IMR-90 (cell line): Measurements from ENCODE around the gene ARMH4. TPM values are rescaled to one million over a fixed set of nuclear protein-coding genes. Genes with fewer than 3 reads are reported as not detected.

Experiments used
- ATAC-seq: fragments of 200-7000 bp; cut with Tn5 transposase; 2 replicates; pipeline ENCODE4 v1.9.1; 2020; ENCODE audit warnings: low read depth, mild to moderate bottlenecking, moderate library complexity
- BruUV-seq: library from RNA; stranded (reverse); fragments of 400-500 nt; replicated peaks from 2 replicates; lab custom pipeline; 2021; lab: Mats Ljungman, UMichigan
- CTCF ChIA-PET: fragments of 300-600 bp; formaldehyde crosslinking; extraction: SDS; loops from one replicate; lab custom pipeline; 2021; ENCODE audit warnings: antibody characterized with exemption; lab: Yijun Ruan, JAX
- POLR2A ChIA-PET: fragments of 300-600 bp; sonication (Branson Sonifier 250); formaldehyde crosslinking; loops from one replicate; lab custom pipeline; 2022; ENCODE audit warnings: antibody characterized with exemption; ENCODE audit not compliant: unreplicated experiment; lab: Charles Lee
- DNase-seq: peaks from one replicate; pipeline ENCODE4 v3.0.0; 2013
- H2AFZ ChIP-seq: replicated peaks from 2 replicates; pipeline ENCODE3; 2013; ENCODE audit warnings: low read length, mild to moderate bottlenecking; ENCODE audit not compliant: poor library complexity
- H2AK5ac ChIP-seq: 2 replicates; pipeline ENCODE4 v1.6.1; 2013; ENCODE audit warnings: low read depth, low read length, inconsistent platforms
- H2AK9ac ChIP-seq: replicated peaks from 2 replicates; pipeline ENCODE3; 2013; ENCODE audit warnings: mild to moderate bottlenecking, low read depth, low read length, moderate library complexity; ENCODE audit not compliant: poor library complexity
- H2BK120ac ChIP-seq: 2 replicates; pipeline ENCODE4 v1.6.1; 2013; ENCODE audit warnings: low read depth, low read length, inconsistent platforms
- H2BK15ac ChIP-seq: 3 replicates; pipeline ENCODE4 v1.6.1; 2013; ENCODE audit warnings: low read depth, low read length, inconsistent platforms
- H2BK20ac ChIP-seq: 2 replicates; pipeline ENCODE4 v1.6.1; 2013; ENCODE audit warnings: low read depth, mild to moderate bottlenecking, inconsistent platforms, low read length, moderate library complexity
- H2BK5ac ChIP-seq: 2 replicates; pipeline ENCODE4 v1.6.1; 2013; ENCODE audit warnings: mild to moderate bottlenecking, low read depth, low read length, inconsistent platforms; ENCODE audit not compliant: poor library complexity, severe bottlenecking
- H3K14ac ChIP-seq: replicated peaks from 2 replicates; pipeline ENCODE4 v1.6.1; 2013; ENCODE audit warnings: low read depth, low read length, inconsistent platforms
- H3K18ac ChIP-seq: 2 replicates; pipeline ENCODE4 v1.6.1; 2013; ENCODE audit warnings: low read depth, low read length, control low read depth
- H3K23ac ChIP-seq: 2 replicates; pipeline ENCODE4 v1.6.1; 2013; ENCODE audit warnings: low read depth, low read length, inconsistent platforms
- H3K27ac ChIP-seq: 2 replicates; pipeline ENCODE4 v1.5.1; 2013; ENCODE audit warnings: mild to moderate bottlenecking, control low read depth, low read length; ENCODE audit not compliant: insufficient read depth
- H3K27me3 ChIP-seq: 2 replicates; pipeline ENCODE4 v1.6.1; 2013; ENCODE audit warnings: low read length; ENCODE audit not compliant: control insufficient read depth, insufficient read depth
- H3K36me3 ChIP-seq: 2 replicates; pipeline ENCODE4 v1.6.1; 2013; ENCODE audit warnings: low read length, mixed read lengths; ENCODE audit not compliant: control insufficient read depth, insufficient read depth
- H3K4ac ChIP-seq: 2 replicates; pipeline ENCODE4 v1.6.1; 2013; ENCODE audit warnings: low read depth, low read length, inconsistent platforms
- H3K4me1 ChIP-seq: 2 replicates; pipeline ENCODE4 v1.6.1; 2013; ENCODE audit warnings: low read length, mixed read lengths; ENCODE audit not compliant: control insufficient read depth, insufficient read depth
- H3K4me2 ChIP-seq: 2 replicates; pipeline ENCODE4 v1.6.1; 2013; ENCODE audit warnings: low read depth, mild to moderate bottlenecking, control low read depth, low read length, moderate library complexity
- H3K4me3 ChIP-seq: 2 replicates; pipeline ENCODE4 v1.5.1; 2013; ENCODE audit warnings: low read depth, mild to moderate bottlenecking, control low read depth, low read length, moderate library complexity; ENCODE audit not compliant: insufficient read depth
- H3K56ac ChIP-seq: 2 replicates; pipeline ENCODE4 v1.6.1; 2013; ENCODE audit warnings: low read length, inconsistent platforms; ENCODE audit not compliant: insufficient read depth; ENCODE audit errors: extremely low read depth
- H3K79me1 ChIP-seq, 2 experiments: 2 replicates each; pipeline ENCODE4 v1.6.1; 2013; ENCODE audit warnings: low read length in 2 of 2, inconsistent platforms in 1 of 2, low read depth in 1 of 2
- H3K9ac ChIP-seq: 2 replicates; pipeline ENCODE4 v1.6.1; 2013; ENCODE audit warnings: low read depth, low read length, control low read depth
- H3K9me1 ChIP-seq: 2 replicates; pipeline ENCODE4 v1.6.1; 2013; ENCODE audit warnings: low read length, inconsistent platforms; ENCODE audit not compliant: insufficient read depth
- H3K9me3 ChIP-seq: 2 replicates; pipeline ENCODE4 v1.6.1; 2013; ENCODE audit warnings: low read length; ENCODE audit not compliant: control insufficient read depth, insufficient read depth
- H4K20me1 ChIP-seq: 2 replicates; pipeline ENCODE4 v1.6.1; 2013; ENCODE audit warnings: low read length, inconsistent platforms; ENCODE audit not compliant: insufficient read depth
- H4K5ac ChIP-seq: 2 replicates; pipeline ENCODE4 v1.6.1; 2013; ENCODE audit warnings: mild to moderate bottlenecking, low read depth, low read length, control low read depth
- H4K8ac ChIP-seq, 2 experiments: 2 replicates each; pipeline ENCODE4 v1.6.1; 2013; ENCODE audit warnings: low read depth in 2 of 2, low read length in 2 of 2, control low read depth in 1 of 2, inconsistent platforms in 1 of 2
- H4K91ac ChIP-seq: 2 replicates; pipeline ENCODE4 v1.6.1; 2013; ENCODE audit warnings: low read depth, low read length, inconsistent platforms; ENCODE audit not compliant: insufficient read depth
- CEBPB ChIP-seq: IDR thresholded peaks from 2 replicates; pipeline ENCODE4 v1.6.1; 2012; ENCODE audit warnings: low read depth, low read length, improper control_type of control experiment
- CHD1 ChIP-seq: IDR thresholded peaks from 2 replicates; pipeline ENCODE4 v1.6.1; 2012; ENCODE audit warnings: low read depth, low read length, improper control_type of control experiment
- FOS ChIP-seq: fragments of 150-350 bp; IDR thresholded peaks from 2 replicates; pipeline ENCODE4 v1.6.1; 2016; ENCODE audit warnings: low read depth, low read length
- MAFK ChIP-seq: IDR thresholded peaks from 2 replicates; pipeline ENCODE4 v1.6.1; 2012; ENCODE audit warnings: low read depth, low read length, improper control_type of control experiment
- MAZ ChIP-seq: IDR thresholded peaks from 2 replicates; pipeline ENCODE4 v1.6.1; 2012; ENCODE audit warnings: low read depth, mild to moderate bottlenecking, low read length, improper control_type of control experiment, moderate library complexity, borderline replicate concordance
- NFE2L2 ChIP-seq: fragments of 150-350 bp; IDR thresholded peaks from 2 replicates; pipeline ENCODE4 v1.6.1; 2016; ENCODE audit warnings: low read depth, mild to moderate bottlenecking, low read length
- POLR2A ChIP-seq: IDR thresholded peaks from 2 replicates; pipeline ENCODE4 v1.6.1; 2012; ENCODE audit warnings: mild to moderate bottlenecking, low read depth, low read length
- RCOR1 ChIP-seq: IDR thresholded peaks from 2 replicates; pipeline ENCODE4 v1.6.1; 2012; ENCODE audit warnings: mild to moderate bottlenecking, low read length, improper control_type of control experiment; ENCODE audit not compliant: insufficient replicate concordance
- RFX5 ChIP-seq: IDR thresholded peaks from 2 replicates; pipeline ENCODE4 v1.8.0; 2012; ENCODE audit warnings: low read depth, mild to moderate bottlenecking, low read length, moderate library complexity
- SMC3 ChIP-seq: fragments of 150-350 bp; IDR thresholded peaks from 2 replicates; pipeline ENCODE4 v1.6.1; 2016; ENCODE audit warnings: low read depth, mild to moderate bottlenecking, antibody characterized with exemption, low read length, moderate library complexity
- WGBS, 2 experiments: methylation state at CpG; one replicate each; pipeline versions ENCODE4 v1.1.5 to v1.1.7; 2013; ENCODE audit warnings: missing lambda C conversion rate in 2 of 2; ENCODE audit not compliant: insufficient read length in 1 of 2; ENCODE audit errors: extremely low coverage in 2 of 2; 5-methylcytosine and 5-hydroxymethylcytosine counted together
- dilution Hi-C: fragments of 300-500 bp; cut with HindIII; formaldehyde crosslinking; loops from one replicate; pipeline ENCODE4 v1.14.3; 2018; ENCODE audit warnings: low sequenced_read_pairs; ENCODE audit not compliant: unreplicated experiment
- in situ Hi-C: fragments of 300-500 bp; cut with MboI; formaldehyde crosslinking; loops from 3 replicates; pipeline ENCODE4 v1.14.3; 2019; ENCODE audit warnings: low sequenced_read_pairs, inconsistent platforms, mixed read lengths
- intact Hi-C: fragments of 100-400 bp; cut with micrococcal nuclease; formaldehyde crosslinking; loops from 2 replicates; pipeline ENCODE4 v1.10.0; 2022
- polyA plus RNA-seq, 3 experiments: library from polyadenylated mRNA; depleted of rRNA; stranded (reverse); fragments of >200 nt; gene quantifications; 2 replicates each; pipeline ENCODE4 v1.2.3, GENCODE V29; 2012; ENCODE audit warnings: low replicate concordance in 1 of 3
- total RNA-seq: library from RNA; depleted of rRNA; stranded (reverse); fragments of >200 nt; gene quantifications from 2 replicates; pipeline ENCODE4 v1.2.3, GENCODE V29; 2012
- TF ChIP-seq, protein P1 (sequence below): fragments of 150-350 bp; IDR thresholded peaks from 2 replicates; pipeline ENCODE4 v1.6.1; 2016; ENCODE audit warnings: low read depth, mild to moderate bottlenecking, low read length, moderate library complexity, borderline replicate concordance
- TF ChIP-seq, protein P2 (sequence below): fragments of 150-350 bp; IDR thresholded peaks from 2 replicates; pipeline ENCODE4 v1.6.1; 2017; ENCODE audit warnings: mild to moderate bottlenecking, antibody characterized with exemption, low read length, low read depth

ARMH4 gene
- total and polyA plus RNA-seq, 2 of the 4 experiments (the other 2 are of a cell fraction), result 4.6 to 5.6 TPM

DNA sequence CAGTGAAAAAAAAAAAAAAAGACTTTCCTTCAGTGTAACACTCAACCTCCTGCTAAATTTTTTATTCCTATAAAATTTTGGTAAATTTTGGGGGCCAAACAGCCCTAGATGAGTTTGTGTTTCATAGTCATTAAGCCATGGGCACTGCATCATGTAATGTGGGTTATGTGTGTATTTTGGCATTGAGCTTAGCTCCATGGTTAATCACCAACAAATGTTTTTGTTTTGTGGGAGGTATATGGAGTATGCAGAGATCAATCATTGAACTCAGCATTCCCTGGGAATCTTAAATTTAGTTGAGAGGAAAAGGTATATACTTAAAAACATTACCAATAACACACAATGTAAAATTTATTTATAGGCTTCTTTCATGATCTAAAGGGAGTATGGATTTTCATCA is 8.5 kb upstream of the ARMH4 start (continued):
- no peak for TF ChIP-seq RFX5

DNA sequence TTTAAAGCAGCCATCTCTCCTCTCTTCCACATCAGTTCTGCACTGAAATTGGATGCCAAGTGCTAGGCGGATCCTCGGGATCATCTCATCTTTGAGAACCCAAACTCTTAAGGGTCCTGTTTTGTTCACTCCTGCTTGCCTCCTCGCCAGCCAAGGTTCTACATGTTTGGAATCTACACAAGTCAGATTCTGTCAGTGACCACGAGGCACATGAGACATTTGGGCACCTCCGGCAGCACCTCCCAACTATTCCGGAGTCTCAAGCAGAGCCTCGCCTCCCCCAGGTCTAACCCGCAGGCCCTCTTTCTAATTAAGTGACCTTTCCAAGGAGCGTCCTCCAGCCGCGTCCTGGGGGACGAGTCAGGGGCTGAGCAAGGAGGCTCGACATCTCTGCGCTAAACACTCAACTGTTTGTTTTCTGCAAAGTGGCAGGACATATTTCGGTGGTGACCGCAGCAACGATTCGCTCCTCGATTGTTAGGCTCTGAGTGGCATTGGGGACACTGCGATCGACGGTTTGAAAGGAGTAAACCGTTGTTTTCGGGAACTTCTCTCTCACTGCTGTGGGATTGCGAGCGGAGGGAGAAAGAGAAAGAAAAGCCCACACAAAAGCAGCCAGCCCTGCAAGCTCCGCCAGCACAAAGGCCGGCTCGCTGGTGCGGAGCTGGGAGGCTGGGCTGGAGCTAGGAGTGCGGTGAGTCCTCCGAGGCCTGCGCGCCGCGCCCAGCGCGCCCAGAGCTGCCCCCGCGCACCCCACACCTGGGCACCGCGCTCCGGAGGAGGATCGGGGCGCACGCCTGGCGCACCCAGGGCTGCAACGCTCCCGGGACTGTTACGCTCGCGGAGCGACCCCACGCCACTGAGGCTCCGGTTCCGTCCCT is 640 bp downstream of the ARMH4 start:
- CTCF ChIA-PET, result no interaction called here
- in situ Hi-C loops, result no loop called here
- no TSS peak for BruUV-seq
- H2AK9ac ChIP-seq, result peak overlapping the region; percentile 52
- peak overlapping the region; percentile 94 for H3K23ac ChIP-seq
- H4K5ac ChIP-seq, result no peak overlapping the region
- H3K27ac ChIP-seq, result no peak overlapping the region; the same call in 1 of the 2 replicates
- no peaks in the 10 kb centered on the region for H3K79me1 ChIP-seq
- H3K4ac ChIP-seq, result 0 out of 2 replicates have a peak overlapping the region, but pooled peaks have one; percentile 33
- 2% methylated on average over 30 of the region's 56 CpGs; no CpG with 5 or more reads in 1 of the 2 experiments for WGBS, 2 experiments
- H3K36me3 ChIP-seq, result no peaks in the 10 kb centered on the region
- H3K18ac ChIP-seq, result no peak overlapping the region
- dilution Hi-C loops, result no loop called here
- peaks cover 33% of the 10 kb centered on the region for H3K27me3 ChIP-seq
- H2BK15ac ChIP-seq, result no peak overlapping the region
- DNase-seq, result peak; percentile 42
- peak overlapping the region; percentile 65 for H3K4me2 ChIP-seq
- peak overlapping the region; percentile 25; the same call in 1 of the 2 replicates for H2BK120ac ChIP-seq
- H3K4me3 ChIP-seq, result peak overlapping the region; percentile 53
- peaks cover 3% of the 10 kb centered on the region; the same call in 1 of the 2 replicates for H3K4me1 ChIP-seq
- H2AK5ac ChIP-seq, result no peak overlapping the region
- ATAC-seq, result peak; percentile 73
- peak overlapping the region; percentile 63 for H3K9ac ChIP-seq
- H3K56ac ChIP-seq, result peak overlapping the region; percentile 18; the same call in 1 of the 2 replicates
- no peak overlapping the region for H4K91ac ChIP-seq
- intact Hi-C loops, result no loop called here
- H4K8ac ChIP-seq, result no peak overlapping the region
- H2BK20ac ChIP-seq, result no peak overlapping the region
- no peak overlapping the region for H2BK5ac ChIP-seq
- POLR2A ChIA-PET, result no interaction called here
- H3K9me3 ChIP-seq, result no peaks in the 10 kb centered on the region
- H2AFZ ChIP-seq, result peak overlapping the region; percentile 88
- no peaks in the 10 kb centered on the region for H4K20me1 ChIP-seq
- peaks cover 4% of the 10 kb centered on the region; the same call in 1 of the 2 replicates for H3K9me1 ChIP-seq
- no peak overlapping the region for H3K14ac ChIP-seq
- TF ChIP-seq FOS (no peak), NFE2L2 (no peak), MAZ (no peak), MAFK (no peak), CEBPB (no peak), SMC3 (no peak), RFX5 (no peak), POLR2A (no peak), RCOR1 (no peak), CHD1 (no peak)
- TF ChIP-seq, protein P1, sequence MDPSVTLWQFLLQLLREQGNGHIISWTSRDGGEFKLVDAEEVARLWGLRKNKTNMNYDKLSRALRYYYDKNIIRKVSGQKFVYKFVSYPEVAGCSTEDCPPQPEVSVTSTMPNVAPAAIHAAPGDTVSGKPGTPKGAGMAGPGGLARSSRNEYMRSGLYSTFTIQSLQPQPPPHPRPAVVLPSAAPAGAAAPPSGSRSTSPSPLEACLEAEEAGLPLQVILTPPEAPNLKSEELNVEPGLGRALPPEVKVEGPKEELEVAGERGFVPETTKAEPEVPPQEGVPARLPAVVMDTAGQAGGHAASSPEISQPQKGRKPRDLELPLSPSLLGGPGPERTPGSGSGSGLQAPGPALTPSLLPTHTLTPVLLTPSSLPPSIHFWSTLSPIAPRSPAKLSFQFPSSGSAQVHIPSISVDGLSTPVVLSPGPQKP, result no peak
- TF ChIP-seq, protein P2, sequence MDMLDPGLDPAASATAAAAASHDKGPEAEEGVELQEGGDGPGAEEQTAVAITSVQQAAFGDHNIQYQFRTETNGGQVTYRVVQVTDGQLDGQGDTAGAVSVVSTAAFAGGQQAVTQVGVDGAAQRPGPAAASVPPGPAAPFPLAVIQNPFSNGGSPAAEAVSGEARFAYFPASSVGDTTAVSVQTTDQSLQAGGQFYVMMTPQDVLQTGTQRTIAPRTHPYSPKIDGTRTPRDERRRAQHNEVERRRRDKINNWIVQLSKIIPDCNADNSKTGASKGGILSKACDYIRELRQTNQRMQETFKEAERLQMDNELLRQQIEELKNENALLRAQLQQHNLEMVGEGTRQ, result no peak
